NCI-H2081 treated with DMSO at 0.1 percent for 48 hours (cell line): Measurements from ENCODE around the gene GPX2.
"Not testable (repeated sequence)": the region's sequence is repeated elsewhere in the genome, so short reads cannot be mapped to it uniquely, and the experiment has no call there.

Experiments
- DNase-seq: peaks from one replicate; lab custom pipeline; 2025; lab: John Stamatoyannopoulos, UW

GPX2 gene

GRCh38 chr14:64913477-64913876 is 29.1 kb downstream of the GPX2 start:
- DNase-seq = not testable (repeated sequence)

GRCh38 chr14:64912261-64912660 is 30.3 kb downstream of the GPX2 start:
- no peak for DNase-seq

- DNase-seq = no peak
These were observed 31.6 kb downstream of the GPX2 start for GRCh38 chr14:64910847-64911495.

GRCh38 chr14:64906022-64906421 is 36.5 kb downstream of the GPX2 start:
- DNase-seq = no peak

- DNase-seq = no peak
These were observed 42.6 kb downstream of the GPX2 start for GRCh38 chr14:64899958-64900357.

GRCh38 chr14:64891839-64892375 is 50.6 kb downstream of the GPX2 start:
- DNase-seq = peak; percentile 44

- no peak for DNase-seq
These were observed 51.2 kb downstream of the GPX2 start for GRCh38 chr14:64891173-64891838.

- no peak for DNase-seq
These were observed 53.2 kb downstream of the GPX2 start for GRCh38 chr14:64889352-64889751.
